Measurements from ENCODE around the gene ARHGEF1.

- no peak for TF ChIP-seq CTCF (conservative IDR thresholded peaks at IDR 0.05; ENCODE audit: low read length)
- TF ChIP-seq EZH2phosphoT487 (IDR thresholded peaks at IDR 0.05; ENCODE audit: borderline replicate concordance) = no peak
Observed at GRCh38 chr19:41935760-41936415, 52.9 kb downstream of the ARHGEF1 start.
